HG03469 (cell line): ENCODE measurements around the gene NEUROD6.
A peak's percentile ranks its signal among the peaks of the same experiment; 100 is the strongest.

Experiments used
- ATAC-seq: cut with Tn5 transposase; IDR thresholded peaks from one replicate; pipeline ENCODE4 v1.9.1; 2021; ENCODE audit warnings: mild to moderate bottlenecking, moderate library complexity, moderate number of reproducible peaks; ENCODE audit not compliant: unreplicated experiment

The NEUROD6 gene

DNA sequence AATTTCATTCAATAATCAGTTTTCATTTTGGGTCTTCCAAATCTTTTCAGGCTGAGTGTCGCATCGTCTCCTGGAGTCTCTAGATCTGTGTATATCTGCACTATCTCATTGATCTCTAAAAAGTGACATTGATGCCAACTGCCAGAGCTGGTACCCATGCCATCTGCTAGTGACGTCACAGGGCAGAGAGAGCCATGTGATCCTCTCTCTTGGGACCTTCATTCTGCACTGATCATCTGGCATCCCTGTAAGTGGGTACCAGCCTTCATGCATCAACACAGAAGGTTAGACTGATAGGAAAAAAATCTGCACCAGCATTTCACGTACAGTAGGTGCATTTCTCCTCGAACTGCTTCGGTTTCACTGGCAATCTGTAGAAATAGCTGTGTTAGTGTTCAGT is at the start of gene NEUROD6:
NEUROD6 (minus strand) TSS at position 124 of the 400 bp plus-strand sequence. CDS start 1,458 bp downstream, outside the sequence.
- no peak for ATAC-seq

DNA sequence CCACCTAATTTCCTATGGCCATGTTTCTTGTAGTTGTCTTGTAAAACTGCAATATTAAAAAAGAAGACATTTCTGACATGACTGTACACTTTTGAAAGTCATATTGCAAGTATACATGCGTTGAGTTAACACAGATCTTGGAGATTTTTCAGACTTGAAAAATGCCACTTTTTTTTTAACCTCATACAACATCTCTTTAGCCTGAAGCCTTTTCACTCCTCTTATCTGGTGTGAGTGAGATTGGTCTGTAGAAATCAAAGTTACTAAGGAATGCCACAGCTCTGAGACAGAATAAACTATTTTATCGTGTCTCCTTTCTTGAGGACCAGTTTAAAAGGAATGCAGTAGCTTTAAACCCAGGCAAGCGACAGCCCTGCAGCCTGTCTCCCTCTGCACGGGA is 43.9 kb upstream of the NEUROD6 start:
- no peak for ATAC-seq

DNA sequence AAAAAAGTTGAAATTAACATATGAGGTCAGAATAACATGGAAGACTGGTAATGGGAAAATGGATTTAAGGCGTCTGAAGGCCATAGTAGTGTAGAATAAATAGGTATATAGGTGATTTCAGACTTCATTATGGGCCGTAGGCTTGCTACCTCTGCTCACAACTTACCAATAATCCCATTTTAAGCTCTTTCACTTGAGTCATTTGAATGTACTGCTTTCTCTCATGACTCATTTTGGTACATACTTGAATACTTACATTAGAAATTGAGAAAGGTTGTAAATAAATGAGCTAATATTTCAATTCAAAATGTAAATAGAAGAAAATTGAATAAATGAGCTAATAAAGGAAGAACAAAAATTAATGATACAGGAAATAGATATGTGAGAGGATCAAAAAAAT is 42.2 kb upstream of the NEUROD6 start:
- ATAC-seq: no peak

GRCh38 chr7:31373337-31374289 is 33.1 kb upstream of the NEUROD6 start:
- peak; percentile 59 for ATAC-seq

- no peak for ATAC-seq
Measured at GRCh38 chr7:31372231-31372959, 31.9 kb upstream of the NEUROD6 start.

GRCh38 chr7:31371621-31372020 is 31.1 kb upstream of the NEUROD6 start:
- no peak for ATAC-seq

- no peak for ATAC-seq
Measured at GRCh38 chr7:31370609-31371008, 30.1 kb upstream of the NEUROD6 start.

DNA sequence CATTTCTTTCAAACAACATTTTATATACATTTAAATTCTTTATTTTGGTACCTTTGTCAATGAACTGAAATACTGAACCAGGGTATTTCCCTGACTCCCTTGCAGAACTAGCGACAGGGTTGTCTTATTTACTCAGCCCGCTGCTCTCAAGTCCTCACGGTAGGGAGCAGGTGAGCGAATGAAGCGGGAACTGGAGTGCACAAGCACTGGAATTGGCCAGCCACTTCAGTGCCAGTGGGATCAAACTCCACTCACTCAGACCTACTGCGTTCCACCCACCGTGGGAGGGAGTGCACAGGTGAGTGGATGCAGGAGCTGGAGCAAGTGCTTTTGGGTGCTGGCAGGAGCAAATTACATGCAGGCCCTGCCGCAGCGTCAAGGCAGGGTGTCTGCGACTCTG is 28.1 kb upstream of the NEUROD6 start:
- no peak for ATAC-seq

GRCh38 chr7:31363496-31363895 is 23.0 kb upstream of the NEUROD6 start:
- ATAC-seq: no peak

- no peak for ATAC-seq
Measured at GRCh38 chr7:31363051-31363450, 22.5 kb upstream of the NEUROD6 start.

- ATAC-seq: no peak
Measured at GRCh38 chr7:31362401-31362800, 21.9 kb upstream of the NEUROD6 start.

- no peak for ATAC-seq
Measured at GRCh38 chr7:31358467-31358866, 17.9 kb upstream of the NEUROD6 start.

- ATAC-seq: no peak
Measured at GRCh38 chr7:31345421-31345820, 4.9 kb upstream of the NEUROD6 start.

DNA sequence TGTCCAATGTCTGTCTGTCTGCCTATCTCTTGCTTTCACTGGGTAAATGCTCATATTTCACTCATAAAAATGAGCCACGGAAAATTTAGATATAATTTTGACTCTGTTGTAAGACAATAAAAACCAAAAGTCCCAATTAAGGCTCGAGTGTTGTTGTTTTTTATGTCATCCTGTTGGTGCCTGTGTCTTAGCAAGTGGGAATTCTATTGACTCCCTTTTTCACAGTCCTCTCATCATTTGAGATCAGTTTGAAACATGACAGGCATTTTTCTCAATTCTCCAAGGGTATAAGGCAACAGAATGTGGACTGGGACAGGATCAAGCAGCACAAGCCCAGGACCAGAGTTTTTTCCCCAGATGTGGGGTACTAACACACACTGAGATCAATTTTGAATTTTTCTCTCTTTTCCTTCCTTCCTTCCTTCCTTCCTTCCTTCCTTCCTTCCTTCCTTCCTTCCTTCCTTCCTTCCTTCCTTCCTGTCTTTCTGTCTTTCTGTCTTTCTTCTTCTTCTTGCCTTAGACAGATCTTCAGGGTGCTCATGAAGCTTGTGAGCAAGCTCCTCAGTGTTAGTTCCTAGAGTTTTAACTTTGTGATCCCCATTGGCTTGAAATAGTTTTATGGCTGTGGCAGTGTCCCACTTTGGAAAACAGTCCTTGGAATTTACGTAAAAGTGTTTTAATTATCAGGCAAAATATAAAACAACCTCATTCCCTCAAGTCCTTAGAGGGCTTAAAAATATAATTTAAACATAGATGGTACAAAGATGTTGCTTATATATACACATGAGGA is 3.2 kb upstream of the NEUROD6 start:
- no peak for ATAC-seq

DNA sequence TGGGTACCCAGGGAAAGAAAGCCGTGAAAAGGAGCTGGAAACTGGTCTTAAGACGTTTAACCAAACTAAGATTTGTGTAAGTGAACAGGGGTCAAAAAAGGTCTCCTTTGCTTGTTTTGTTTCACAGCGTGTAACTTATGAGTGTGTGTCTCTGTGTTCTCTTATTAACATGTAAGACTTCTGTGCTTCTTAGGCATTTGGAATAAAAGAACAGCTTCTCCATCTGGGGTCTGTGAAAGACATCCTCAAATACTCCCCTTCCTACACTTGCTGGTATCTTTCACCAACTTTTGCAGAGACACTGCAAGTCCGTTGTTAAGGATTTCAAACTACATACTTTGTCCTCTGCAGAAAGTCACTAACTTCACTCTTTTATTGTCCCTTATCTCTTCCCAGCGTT is 615 bp upstream of the NEUROD6 start:
- ATAC-seq: no peak

- ATAC-seq: no peak
Measured at GRCh38 chr7:31340051-31340450, 475 bp downstream of the NEUROD6 start.

DNA sequence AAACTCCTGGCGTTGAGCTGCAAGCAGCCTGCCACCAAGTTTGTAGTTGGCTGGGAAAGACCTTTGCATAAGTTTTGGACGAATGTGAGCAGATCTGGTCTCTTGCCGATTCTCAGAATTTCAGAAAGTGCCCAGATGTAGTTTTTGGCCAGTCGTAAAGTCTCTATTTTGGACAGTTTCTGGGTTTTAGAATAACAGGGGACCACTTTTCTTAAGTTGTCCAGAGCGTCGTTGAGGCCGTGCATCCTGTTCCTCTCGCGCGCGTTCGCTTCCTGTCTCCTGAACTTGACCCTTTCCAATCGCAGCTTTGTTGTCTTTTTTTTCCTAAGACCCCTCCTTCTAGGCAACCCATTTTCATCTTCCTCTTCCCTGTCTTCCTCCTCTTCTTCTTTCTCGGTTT is 1.8 kb downstream of the NEUROD6 start:
- no peak for ATAC-seq

DNA sequence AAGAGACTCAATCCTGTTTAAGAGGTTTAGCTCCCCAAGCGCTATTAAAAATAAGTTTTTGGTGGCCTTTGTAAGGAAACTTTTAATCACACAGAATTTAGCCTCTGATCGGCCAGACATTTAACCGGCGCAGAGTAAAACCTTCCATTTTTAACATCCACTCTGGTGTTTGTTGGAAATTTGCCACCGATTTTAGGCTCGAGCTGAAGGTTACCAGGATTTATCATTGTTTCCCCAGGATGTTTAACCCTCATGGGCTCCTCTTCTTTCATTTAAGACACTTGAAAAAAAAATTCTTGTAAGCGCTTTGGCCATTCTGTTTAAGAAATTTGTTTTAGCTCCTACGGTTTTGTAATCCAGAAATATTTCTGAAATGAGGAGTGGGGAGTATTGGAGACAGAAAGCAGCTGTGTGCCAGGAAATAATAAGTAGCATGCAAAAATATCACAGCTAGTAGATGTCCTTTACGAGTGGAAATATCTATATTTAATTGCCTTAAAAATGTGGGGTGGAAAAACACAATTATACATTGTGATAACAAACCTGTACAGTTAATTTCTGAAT is 3.4 kb downstream of the NEUROD6 start:
- ATAC-seq: no peak

DNA sequence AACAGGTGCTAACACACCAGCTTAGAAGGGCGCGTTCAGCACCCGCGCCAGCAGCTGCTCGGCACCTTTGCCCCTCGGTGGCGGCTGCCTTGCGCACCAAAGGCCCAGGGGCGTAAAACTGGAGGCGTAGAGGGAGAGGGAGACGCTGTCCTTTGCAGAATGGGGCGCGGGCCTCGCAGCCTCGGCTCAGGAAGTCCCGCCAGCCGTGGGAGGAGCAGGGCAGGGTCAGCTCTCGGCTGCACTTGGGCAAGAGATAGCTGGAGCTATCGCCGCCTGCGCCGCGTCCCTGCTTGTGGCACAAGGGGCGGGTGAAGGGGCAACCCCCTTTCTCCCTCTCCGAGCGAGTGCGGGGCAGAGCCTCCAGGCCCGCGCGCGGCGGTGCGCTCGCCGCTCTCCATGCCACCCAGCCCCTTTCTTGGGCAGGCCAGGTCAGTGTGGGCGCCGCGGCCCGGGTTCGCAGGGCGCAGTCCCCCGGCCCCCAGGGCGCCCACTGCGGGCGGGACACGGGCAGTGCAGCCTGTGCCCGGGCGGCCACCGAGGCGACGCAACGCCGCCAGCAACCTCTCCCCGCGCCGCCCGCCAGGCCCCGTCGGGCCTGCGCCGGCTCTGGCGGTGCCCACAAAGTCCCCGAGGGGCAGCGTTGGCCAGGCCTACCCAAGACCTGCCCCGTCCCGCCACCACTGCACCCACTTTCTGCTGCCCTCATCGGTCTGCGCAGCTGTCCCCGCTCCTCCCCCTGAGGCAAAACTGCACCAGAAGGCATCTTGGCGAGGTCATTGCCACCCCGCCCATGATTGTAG is 4.1 kb downstream of the NEUROD6 start:
- no peak for ATAC-seq

DNA sequence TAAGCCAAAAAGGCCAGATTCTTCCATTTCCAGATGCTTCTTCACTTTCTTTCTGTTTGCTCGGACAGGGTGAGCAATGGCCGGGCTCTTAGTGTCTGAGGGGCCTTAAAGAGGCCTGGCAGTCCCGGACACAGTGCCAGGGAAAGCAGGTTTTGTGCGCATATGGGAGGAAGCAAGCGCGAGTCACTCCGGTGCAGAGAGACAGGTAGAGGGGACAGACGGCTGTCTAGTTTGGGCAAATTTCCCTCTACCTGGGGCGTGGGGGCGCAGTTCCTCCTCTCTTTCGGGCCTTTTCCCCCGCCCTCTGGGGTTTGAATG is 4.7 kb downstream of the NEUROD6 start:
- ATAC-seq: no peak
